ENCODE data around the gene JUNB.

Gene JUNB

GRCh38 chr19:12792853-12793289 lies 1.6 kb downstream of the JUNB start:
- DNase-seq, result no peak
- no peaks in the 10 kb centered on the region for H3K27me3 ChIP-seq (replicated peaks)
- H3K4me3 ChIP-seq (ENCODE audit: low read depth, low read length), result peak overlapping the region; percentile 98
- peak overlapping the region; percentile 89 for H3K27ac ChIP-seq
- in situ Hi-C loops (cut with HindIII; ENCODE audit: low pct_ligation_motif_present, low sequenced_read_pairs), result no loop called here
- peaks cover 2% of the 10 kb centered on the region for H3K36me3 ChIP-seq (replicated peaks)
- TF ChIP-seq CTCF (IDR thresholded peaks at IDR 0.05; ENCODE audit: low read depth, low read length, missing control alignments), result no peak

- in situ Hi-C loops (cut with HindIII; ENCODE audit: low pct_ligation_motif_present, low sequenced_read_pairs), result no loop called here
- peaks cover 2% of the 10 kb centered on the region for H3K36me3 ChIP-seq (replicated peaks)
- no peak for TF ChIP-seq CTCF (IDR thresholded peaks at IDR 0.05; ENCODE audit: low read depth, low read length, missing control alignments)
- H3K4me3 ChIP-seq (ENCODE audit: low read depth, low read length), result peak overlapping the region; percentile 98
- DNase-seq, result peak; percentile 79
- peak overlapping the region; percentile 89 for H3K27ac ChIP-seq
- no peaks in the 10 kb centered on the region for H3K27me3 ChIP-seq (replicated peaks)
These were observed 2.3 kb downstream of the JUNB start for GRCh38 chr19:12793290-12794195.

- TF ChIP-seq CTCF (IDR thresholded peaks at IDR 0.05; ENCODE audit: low read depth, low read length, missing control alignments), result no peak
- DNase-seq, result no peak
- in situ Hi-C loops (cut with HindIII; ENCODE audit: low pct_ligation_motif_present, low sequenced_read_pairs), result no loop called here
- H3K27me3 ChIP-seq (replicated peaks), result no peaks in the 10 kb centered on the region
- H3K27ac ChIP-seq, result peak overlapping the region; percentile 89
- peak overlapping the region; percentile 98 for H3K4me3 ChIP-seq (ENCODE audit: low read depth, low read length)
- H3K36me3 ChIP-seq (replicated peaks), result peaks cover 8% of the 10 kb centered on the region
These were observed 3.1 kb downstream of the JUNB start for GRCh38 chr19:12794196-12794941.

- DNase-seq, result no peak
- Histone ChIP-seq H3K36me3 (replicated peaks) (peaks cover 13% of the 10 kb centered on the region), H3K27ac (no peak overlapping the region), H3K27me3 (replicated peaks) (no peaks in the 10 kb centered on the region), H3K4me3 (ENCODE audit: low read depth, low read length) (no peak overlapping the region)
- no peak for TF ChIP-seq CTCF (IDR thresholded peaks at IDR 0.05; ENCODE audit: low read depth, low read length, missing control alignments)
- in situ Hi-C loops (cut with HindIII; ENCODE audit: low pct_ligation_motif_present, low sequenced_read_pairs), result no loop called here
These were observed 3.7 kb downstream of the JUNB start for GRCh38 chr19:12794971-12795381.

GRCh38 chr19:12796146-12797071 lies 5.1 kb downstream of the JUNB start:
- in situ Hi-C loops (cut with HindIII; ENCODE audit: low pct_ligation_motif_present, low sequenced_read_pairs), result no loop called here
- no peak overlapping the region for H3K27ac ChIP-seq
- no peak overlapping the region for H3K4me3 ChIP-seq (ENCODE audit: low read depth, low read length)
- peaks cover 18% of the 10 kb centered on the region for H3K36me3 ChIP-seq (replicated peaks)
- DNase-seq, result peak; percentile 58
- H3K27me3 ChIP-seq (replicated peaks), result no peaks in the 10 kb centered on the region
- TF ChIP-seq CTCF (IDR thresholded peaks at IDR 0.05; ENCODE audit: low read depth, low read length, missing control alignments), result peak; percentile 94

Measured in brain microvascular endothelial cell (primary cell).